ENCODE data around the gene SYP. TPM values are rescaled to one million over a fixed set of nuclear protein-coding genes. Genes with fewer than 3 reads are reported as not detected.

Gene SYP
- total RNA-seq, 2 experiments from 2014 or later = 0.79 to 2.9 TPM

DNA sequence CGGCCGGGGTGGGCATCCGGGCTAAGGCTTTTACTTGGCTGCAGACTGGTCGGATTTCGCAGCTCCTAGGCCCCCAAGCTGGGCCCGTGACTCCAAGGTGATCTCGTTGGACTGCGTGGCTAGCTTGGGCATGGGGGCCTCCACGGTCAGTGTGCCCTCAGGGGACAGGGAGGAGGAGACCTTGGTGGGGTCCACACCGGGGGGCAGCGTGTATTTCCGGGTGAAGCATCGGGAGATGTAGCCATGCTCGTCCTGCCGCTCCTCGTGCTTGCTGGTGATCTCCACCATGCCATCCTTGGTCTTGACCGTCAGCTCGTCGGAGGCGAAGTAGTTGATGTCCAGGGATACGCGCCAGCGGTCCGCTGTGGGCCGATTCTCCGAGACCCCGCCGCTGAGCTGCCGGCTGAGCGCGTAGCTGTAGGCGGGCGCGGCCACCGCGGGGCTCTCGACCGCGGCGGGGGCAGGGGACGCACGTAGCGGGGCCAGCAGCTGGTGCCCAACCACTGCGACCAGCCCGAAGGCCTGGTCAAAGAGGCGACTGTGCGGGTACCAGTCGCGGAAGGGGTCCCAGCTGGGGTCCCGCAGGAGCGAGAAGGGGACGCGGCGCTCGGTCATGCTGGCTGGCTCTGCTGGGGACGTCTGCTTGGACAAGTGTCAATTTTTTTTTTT is 34.0 kb upstream of the SYP start:
- Histone ChIP-seq H3K36me3 (ENCODE audit: insufficient read depth, low read length) (no peaks in the 10 kb centered on the region), H3K4me1 (ENCODE audit: insufficient read depth, low read length, poor library complexity, severe bottlenecking) (no peaks in the 10 kb centered on the region), H4K20me1 (ENCODE audit: insufficient read depth, low read length) (no peaks in the 10 kb centered on the region), H3K4me2 (ENCODE audit: low read length) (no peak overlapping the region), H3K9me2 (ENCODE audit: insufficient read depth, low read length) (no peaks in the 10 kb centered on the region), H3K79me2 (ENCODE audit: insufficient read depth, low read depth, low read length) (no peaks in the 10 kb centered on the region), H3K4me3 (ENCODE audit: low read depth, low read length, poor library complexity, severe bottlenecking) (no peak overlapping the region), H3K9me3 (ENCODE audit: low read length) (no peaks in the 10 kb centered on the region), H2AFZ (ENCODE audit: low read length) (no peak overlapping the region), H3K27ac (ENCODE audit: low read depth, low read length, poor library complexity, severe bottlenecking) (no peak overlapping the region)
- DNase-seq (ENCODE audit: low spot score) = no peak
- TF ChIP-seq CTCF (conservative IDR thresholded peaks at IDR 0.05; ENCODE audit: low read length) = no peak
- no peak for TF ChIP-seq EZH2phosphoT487 (IDR thresholded peaks at IDR 0.05; ENCODE audit: borderline replicate concordance, low read depth, low read length)
- no TSS peak for BruUV-seq (replicated peaks)
- intact Hi-C loops (cut with micrococcal nuclease; ENCODE audit: unreplicated experiment) = no loop called here
- POLR2A ChIA-PET = no interaction called here
- CTCF ChIA-PET (ENCODE audit: unreplicated experiment) = no interaction called here

DNA sequence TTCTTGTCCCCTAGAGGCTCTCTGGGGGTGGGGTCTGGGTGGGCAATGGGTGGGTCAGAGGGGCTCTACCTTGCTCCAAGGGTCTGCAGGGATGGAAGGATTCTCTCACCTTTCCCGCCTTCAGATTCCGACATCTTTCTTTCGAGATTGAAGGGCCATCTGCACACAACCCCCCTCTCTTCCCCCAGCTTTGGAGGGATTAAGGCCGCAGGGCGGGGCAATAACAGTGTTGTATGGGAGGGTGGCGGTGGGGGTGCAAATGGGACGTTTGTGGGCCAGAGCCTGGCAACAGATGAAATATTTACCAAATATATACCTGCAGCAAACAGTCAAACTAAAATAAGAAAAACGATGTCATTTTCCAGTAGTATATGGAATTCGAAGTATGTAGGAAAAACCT is 33.2 kb upstream of the SYP start, which contains the start of gene CACNA1F:
Gene CACNA1F (minus strand): TSS at position 165 of the 400 bp plus-strand sequence. CDS start 31 bp downstream, at position 134.
- intact Hi-C loops (cut with micrococcal nuclease; ENCODE audit: unreplicated experiment) = no loop called here
- Histone ChIP-seq H3K9me3 (ENCODE audit: low read length) (no peaks in the 10 kb centered on the region), H2AFZ (ENCODE audit: low read length) (no peak within 1 kb of the TSS), H3K36me3 (ENCODE audit: insufficient read depth, low read length) (no peaks in the 10 kb centered on the region), H3K79me2 (ENCODE audit: insufficient read depth, low read depth, low read length) (no peaks in the 10 kb centered on the region), H3K4me1 (ENCODE audit: insufficient read depth, low read length, poor library complexity, severe bottlenecking) (no peaks in the 10 kb centered on the region), H3K9me2 (ENCODE audit: insufficient read depth, low read length) (no peaks in the 10 kb centered on the region), H3K27ac (ENCODE audit: low read depth, low read length, poor library complexity, severe bottlenecking) (no peak within 1 kb of the TSS), H4K20me1 (ENCODE audit: insufficient read depth, low read length) (no peaks in the 10 kb centered on the region), H3K4me3 (ENCODE audit: low read depth, low read length, poor library complexity, severe bottlenecking) (no peak within 1 kb of the TSS), H3K4me2 (ENCODE audit: low read length) (no peak within 1 kb of the TSS)
- no peak for DNase-seq (ENCODE audit: low spot score)
- POLR2A ChIA-PET = no interaction called here
- CTCF ChIA-PET (ENCODE audit: unreplicated experiment) = no interaction called here
- no peak for TF ChIP-seq CTCF (conservative IDR thresholded peaks at IDR 0.05; ENCODE audit: low read length)
- TF ChIP-seq EZH2phosphoT487 (IDR thresholded peaks at IDR 0.05; ENCODE audit: borderline replicate concordance, low read depth, low read length) = no peak
- BruUV-seq (replicated peaks) = no TSS peak

DNA sequence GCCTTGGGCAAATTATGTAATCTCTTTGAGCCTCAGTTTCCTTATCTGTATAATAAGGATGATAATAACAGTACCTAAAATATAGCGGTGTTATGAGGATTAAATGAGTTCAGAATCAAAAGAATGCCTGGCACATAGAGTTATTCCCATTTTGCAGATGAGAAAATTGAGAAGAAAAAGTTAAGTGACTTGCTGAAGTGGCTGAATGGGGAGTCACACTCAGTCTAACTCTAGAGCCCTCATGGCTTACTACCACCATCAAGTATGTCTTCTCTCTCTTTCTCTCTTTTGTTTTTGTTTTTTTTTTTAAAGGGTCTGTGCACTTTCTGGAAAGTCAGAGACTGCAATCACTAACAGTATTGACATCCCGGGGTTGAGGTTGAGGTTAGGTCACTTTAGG is 32.5 kb upstream of the SYP start:
- H3K4me1 ChIP-seq (ENCODE audit: insufficient read depth, low read length, poor library complexity, severe bottlenecking) = no peaks in the 10 kb centered on the region
- no peak overlapping the region for H3K4me3 ChIP-seq (ENCODE audit: low read depth, low read length, poor library complexity, severe bottlenecking)
- no peak overlapping the region for H3K27ac ChIP-seq (ENCODE audit: low read depth, low read length, poor library complexity, severe bottlenecking)
- no peaks in the 10 kb centered on the region for H4K20me1 ChIP-seq (ENCODE audit: insufficient read depth, low read length)
- TF ChIP-seq EZH2phosphoT487 (IDR thresholded peaks at IDR 0.05; ENCODE audit: borderline replicate concordance, low read depth, low read length) (no peak), CTCF (conservative IDR thresholded peaks at IDR 0.05; ENCODE audit: low read length) (no peak)
- H3K9me3 ChIP-seq (ENCODE audit: low read length) = no peaks in the 10 kb centered on the region
- no peaks in the 10 kb centered on the region for H3K9me2 ChIP-seq (ENCODE audit: insufficient read depth, low read length)
- no peak for DNase-seq (ENCODE audit: low spot score)
- H2AFZ ChIP-seq (ENCODE audit: low read length) = no peak overlapping the region
- no peaks in the 10 kb centered on the region for H3K79me2 ChIP-seq (ENCODE audit: insufficient read depth, low read depth, low read length)
- CTCF ChIA-PET (ENCODE audit: unreplicated experiment) = no interaction called here
- intact Hi-C loops (cut with micrococcal nuclease; ENCODE audit: unreplicated experiment) = no loop called here
- no TSS peak for BruUV-seq (replicated peaks)
- POLR2A ChIA-PET = no interaction called here
- H3K4me2 ChIP-seq (ENCODE audit: low read length) = no peak overlapping the region
- no peaks in the 10 kb centered on the region for H3K36me3 ChIP-seq (ENCODE audit: insufficient read depth, low read length)

All from OCI-LY7 (cell line).